ENCODE data around the gene CWH43.

GRCh38 chr4:48976041-48976440 is 10.0 kb upstream of the CWH43 start:
- TF ChIP-seq CTCF (IDR thresholded peaks at IDR 0.05) (no peak), ZFX (IDR thresholded peaks at IDR 0.05; ENCODE audit: borderline replicate concordance) (no peak)

Data from 22Rv1 (cell line).